ENCODE results near the gene ALAS1. TPM values are rescaled to one million over a fixed set of nuclear protein-coding genes. Genes with fewer than 3 reads are reported as not detected.

Gene ALAS1
- total RNA-seq, 1 experiment from 2014 or later: 80.2 TPM

GRCh38 chr3:52196977-52197376, 983 bp upstream of the ALAS1 start:
- intact Hi-C loops (cut with micrococcal nuclease; ENCODE audit: unreplicated experiment): loop anchor here (2.0 to 5.0 kb wide), 2 partner anchors 20 to 45 kb away; partner anchors contain the start of gene POC1A

GRCh38 chr3:52197499-52197841, 490 bp upstream of the ALAS1 start:
- Mint-ChIP-seq H3K4me1 (ENCODE audit: low read depth, unreplicated experiment) (peaks cover 33% of the 10 kb centered on the region), H3K36me3 (ENCODE audit: insufficient read depth, unreplicated experiment) (peaks cover 51% of the 10 kb centered on the region), H3K4me3 (ENCODE audit: low read depth, unreplicated experiment) (peak overlapping the region; percentile 96), H3K27me3 (ENCODE audit: unreplicated experiment) (no peaks in the 10 kb centered on the region), H3K9me3 (ENCODE audit: low read depth, unreplicated experiment) (no peaks in the 10 kb centered on the region), H3K27ac (ENCODE audit: unreplicated experiment) (peak overlapping the region; percentile 97)
- no TSS peak for BruUV-seq (replicated peaks)
- intact Hi-C loops (cut with micrococcal nuclease; ENCODE audit: unreplicated experiment): loop anchor here (2.0 to 5.0 kb wide), 2 partner anchors 21 to 45 kb away; partner anchors contain the start of gene POC1A
- DNase-seq: no peak
- no peak for TF ChIP-seq CTCF (IDR thresholded peaks at IDR 0.05; ENCODE audit: unreplicated experiment)
- CTCF ChIA-PET: interaction anchor here (0.5 to 1.8 kb wide), 3 partner anchors 11 to 75 kb away, joined by 3 to 8 read pairs (median 3); partner anchors contain the start of gene POC1A

More at GRCh38 chr3:52196977-52197376, 983 bp upstream of the ALAS1 start:
- no peak for TF ChIP-seq CTCF (IDR thresholded peaks at IDR 0.05; ENCODE audit: unreplicated experiment)
- Mint-ChIP-seq H3K27ac (ENCODE audit: unreplicated experiment) (peak overlapping the region; percentile 97), H3K36me3 (ENCODE audit: insufficient read depth, unreplicated experiment) (peaks cover 46% of the 10 kb centered on the region), H3K4me1 (ENCODE audit: low read depth, unreplicated experiment) (peaks cover 33% of the 10 kb centered on the region), H3K4me3 (ENCODE audit: low read depth, unreplicated experiment) (peak overlapping the region; percentile 96), H3K9me3 (ENCODE audit: low read depth, unreplicated experiment) (no peaks in the 10 kb centered on the region), H3K27me3 (ENCODE audit: unreplicated experiment) (no peaks in the 10 kb centered on the region)
- no TSS peak for BruUV-seq (replicated peaks)
- CTCF ChIA-PET: interaction anchor here (0.5 to 1.8 kb wide), 6 partner anchors 10 to 84 kb away, joined by 3 to 8 read pairs (median 3); partner anchors contain the start of gene POC1A
- peak; percentile 84 for DNase-seq

- H3K4me1 Mint-ChIP-seq (ENCODE audit: low read depth, unreplicated experiment): peaks cover 33% of the 10 kb centered on the region
- TSS peak; percentile 54 for BruUV-seq (replicated peaks)
- H3K9me3 Mint-ChIP-seq (ENCODE audit: low read depth, unreplicated experiment): no peaks in the 10 kb centered on the region
- CTCF ChIA-PET: no interaction called here
- no peak for DNase-seq
- peak overlapping the region; percentile 97 for H3K27ac Mint-ChIP-seq (ENCODE audit: unreplicated experiment)
- no peaks in the 10 kb centered on the region for H3K27me3 Mint-ChIP-seq (ENCODE audit: unreplicated experiment)
- intact Hi-C loops (cut with micrococcal nuclease; ENCODE audit: unreplicated experiment): loop anchor here (5.0 kb wide), 1 partner anchor 47 kb away; the partner anchor contains the start of gene POC1A
- TF ChIP-seq CTCF (IDR thresholded peaks at IDR 0.05; ENCODE audit: unreplicated experiment): no peak
- H3K4me3 Mint-ChIP-seq (ENCODE audit: low read depth, unreplicated experiment): peak overlapping the region; percentile 96
- peaks cover 61% of the 10 kb centered on the region for H3K36me3 Mint-ChIP-seq (ENCODE audit: insufficient read depth, unreplicated experiment)
Observed at GRCh38 chr3:52198643-52199608, 966 bp downstream of the ALAS1 start.

- Mint-ChIP-seq H3K27me3 (ENCODE audit: unreplicated experiment) (no peaks in the 10 kb centered on the region), H3K36me3 (ENCODE audit: insufficient read depth, unreplicated experiment) (peaks cover 73% of the 10 kb centered on the region), H3K27ac (ENCODE audit: unreplicated experiment) (no peak overlapping the region), H3K9me3 (ENCODE audit: low read depth, unreplicated experiment) (no peaks in the 10 kb centered on the region), H3K4me3 (ENCODE audit: low read depth, unreplicated experiment) (no peak overlapping the region), H3K4me1 (ENCODE audit: low read depth, unreplicated experiment) (peaks cover 26% of the 10 kb centered on the region)
- TF ChIP-seq CTCF (IDR thresholded peaks at IDR 0.05; ENCODE audit: unreplicated experiment): no peak
- no TSS peak for BruUV-seq (replicated peaks)
- DNase-seq: no peak
- CTCF ChIA-PET: no interaction called here
- intact Hi-C loops (cut with micrococcal nuclease; ENCODE audit: unreplicated experiment): no loop called here
Observed at GRCh38 chr3:52200981-52201679, 3.2 kb downstream of the ALAS1 start.
